Glomerular endothelial cell (primary cell): Measurements from ENCODE around the gene MDM2. TPM values are rescaled to one million over a fixed set of nuclear protein-coding genes. Genes with fewer than 3 reads are reported as not detected.
"Not testable (repeated sequence)": the region's sequence is repeated elsewhere in the genome, so short reads cannot be mapped to it uniquely, and the experiment has no call there.

Experiments
- DNase-seq: peaks from one replicate; pipeline ENCODE4 v3.0.0-alpha.2; 2011; ENCODE audit warnings: low read depth, low spot score; ENCODE audit errors: extremely low read depth
- total RNA-seq: library from RNA; depleted of rRNA; stranded (reverse); fragments of >200 nt; gene quantifications from 2 replicates; pipeline ENCODE4 v1.2.3, GENCODE V29; 2015

MDM2 gene
- total RNA-seq, 1 donor from 2014 or later = 197 TPM

DNA sequence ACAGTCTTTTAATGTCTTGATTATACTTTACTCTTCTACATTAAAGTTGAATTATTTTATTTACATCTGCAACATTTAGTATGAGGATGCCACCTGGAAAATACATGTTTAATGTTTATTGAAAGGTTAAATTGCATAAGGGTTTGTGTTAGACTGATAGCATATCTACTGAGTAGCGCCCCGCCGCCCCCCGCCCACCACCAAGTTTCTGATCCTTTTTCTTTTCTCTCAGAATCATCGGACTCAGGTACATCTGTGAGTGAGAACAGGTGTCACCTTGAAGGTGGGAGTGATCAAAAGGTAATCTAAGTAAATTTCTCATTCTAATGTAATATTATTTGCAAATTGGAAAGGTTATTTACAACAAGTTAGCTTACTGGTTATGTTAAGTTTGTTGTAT lies 16.2 kb downstream of the MDM2 start:
- DNase-seq = no peak

DNA sequence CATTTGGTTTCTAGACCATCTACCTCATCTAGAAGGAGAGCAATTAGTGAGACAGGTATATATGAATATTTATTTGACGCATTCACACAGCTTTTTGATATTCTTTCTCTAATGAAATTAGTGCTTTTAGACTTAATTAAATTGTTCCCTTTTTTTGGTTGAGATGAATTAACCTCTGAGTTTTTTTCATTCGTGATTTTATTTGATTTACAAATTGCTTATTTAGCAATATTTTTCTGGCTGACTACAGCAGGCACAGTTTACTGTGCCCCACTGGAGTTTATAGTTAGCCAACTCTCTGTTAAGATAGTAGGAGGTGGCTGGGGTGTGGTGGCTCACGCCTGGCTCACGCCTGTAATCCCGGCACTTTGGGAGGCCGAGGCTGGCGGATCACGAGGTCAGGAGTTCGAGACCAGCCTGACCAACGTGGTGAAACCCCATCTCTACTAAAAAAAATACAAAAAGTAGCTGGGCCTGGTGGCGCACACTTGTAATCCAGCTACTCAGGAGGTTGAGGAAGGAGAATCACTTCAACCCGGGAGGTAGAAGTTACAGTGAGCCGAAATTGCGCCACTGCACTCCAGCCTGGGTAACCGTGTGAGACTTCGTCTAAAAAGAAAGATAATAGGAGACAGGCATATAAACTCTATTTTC lies 16.7 kb downstream of the MDM2 start:
- no peak for DNase-seq

- no peak for DNase-seq
Observed at GRCh38 chr12:68825569-68826217, 17.7 kb downstream of the MDM2 start.

DNA sequence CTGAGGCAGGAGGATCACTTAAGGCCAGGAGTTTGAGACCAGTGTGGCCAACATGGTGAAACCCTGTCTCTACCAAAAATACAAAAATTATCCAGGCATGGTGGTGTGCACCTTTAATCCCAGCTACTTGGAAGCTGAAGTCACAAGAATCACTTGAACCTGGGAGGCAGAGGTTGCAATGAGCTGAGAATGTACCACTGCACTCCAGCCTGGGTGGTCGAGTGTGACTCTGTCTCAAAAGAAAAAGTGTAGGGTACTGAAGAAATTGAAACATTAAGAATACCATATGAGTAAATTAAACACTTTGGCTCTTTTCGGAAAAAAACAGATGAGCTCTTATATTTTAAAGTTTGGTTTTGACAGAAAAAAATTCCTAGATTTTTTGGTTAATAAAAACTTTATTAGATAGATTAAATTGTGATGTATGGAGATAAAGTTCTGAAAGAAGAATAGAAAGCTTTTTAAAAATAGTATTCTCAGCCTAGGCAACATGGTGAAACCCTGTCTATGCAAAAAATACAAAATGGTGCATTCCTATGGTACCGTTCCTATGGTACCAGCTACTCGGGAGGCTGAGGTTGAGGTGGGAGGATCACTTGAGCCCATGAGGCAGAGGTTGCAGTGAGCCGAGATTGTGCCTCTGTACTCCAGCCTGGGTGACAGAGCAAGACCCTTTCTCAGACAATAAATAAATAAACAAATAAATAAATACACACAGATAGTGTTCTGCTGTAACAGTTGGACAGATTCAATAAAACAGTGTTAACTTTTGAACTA lies 20.1 kb downstream of the MDM2 start:
- no peak for DNase-seq

GRCh38 chr12:68828672-68829068 lies 20.7 kb downstream of the MDM2 start:
- DNase-seq = no peak

GRCh38 chr12:68831272-68831671 lies 23.3 kb downstream of the MDM2 start:
- no peak for DNase-seq

- no peak for DNase-seq
Observed at GRCh38 chr12:68831751-68832503, 23.9 kb downstream of the MDM2 start.

GRCh38 chr12:68832504-68832867 lies 24.5 kb downstream of the MDM2 start:
- no peak for DNase-seq

GRCh38 chr12:68833508-68833907 lies 25.5 kb downstream of the MDM2 start:
- DNase-seq = no peak

DNA sequence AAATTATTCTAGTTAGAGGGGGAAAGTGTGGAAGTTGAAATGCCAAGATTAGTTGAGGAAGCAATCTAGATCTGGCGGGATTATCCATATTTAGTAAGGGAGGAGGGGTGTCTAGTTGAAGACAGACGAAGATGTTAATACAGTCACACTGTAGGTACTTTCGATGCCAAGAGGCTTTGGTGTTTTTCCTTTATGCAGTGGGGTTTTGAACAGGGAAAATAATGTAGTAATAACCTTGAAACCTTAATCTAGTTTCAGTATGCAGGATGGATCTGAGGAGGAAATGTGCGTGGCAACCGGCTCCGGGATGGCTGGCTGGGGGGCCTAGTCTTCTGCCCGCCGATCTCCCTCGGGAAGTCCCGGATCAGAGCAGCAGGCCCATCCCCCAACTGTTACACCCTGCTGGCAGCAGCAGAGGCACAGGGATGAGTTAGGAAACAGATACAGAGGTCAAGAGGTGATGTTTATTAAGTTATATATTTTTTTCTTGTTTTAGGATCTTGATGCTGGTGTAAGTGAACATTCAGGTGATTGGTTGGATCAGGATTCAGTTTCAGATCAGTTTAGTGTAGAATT lies 27.4 kb downstream of the MDM2 start:
- no peak for DNase-seq

DNA sequence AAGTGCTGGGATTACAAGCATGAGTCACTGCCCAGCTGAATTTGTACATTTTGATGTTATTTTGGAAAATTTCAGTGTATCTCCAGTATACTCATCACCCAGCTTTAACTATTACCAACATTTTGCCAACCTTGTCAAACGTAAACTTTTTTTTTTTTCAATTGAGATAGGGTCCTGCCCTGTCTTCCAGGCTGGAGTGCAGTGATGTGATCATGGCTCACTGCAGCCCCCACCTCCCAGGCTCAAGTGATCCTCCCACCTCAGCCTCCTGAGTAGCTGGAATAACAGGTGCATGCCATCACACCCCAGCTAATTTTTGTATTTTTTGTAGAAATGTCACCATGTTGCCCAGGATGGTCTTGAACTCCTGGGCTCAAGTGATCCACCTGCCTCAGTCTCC lies 29.2 kb downstream of the MDM2 start:
- DNase-seq = no peak

GRCh38 chr12:68838046-68838886 lies 30.3 kb downstream of the MDM2 start:
- no peak for DNase-seq

GRCh38 chr12:68839183-68840147 lies 31.5 kb downstream of the MDM2 start:
- DNase-seq = no peak

- not testable (repeated sequence) for DNase-seq
Observed at GRCh38 chr12:68841175-68841574, 33.2 kb downstream of the MDM2 start.

DNA sequence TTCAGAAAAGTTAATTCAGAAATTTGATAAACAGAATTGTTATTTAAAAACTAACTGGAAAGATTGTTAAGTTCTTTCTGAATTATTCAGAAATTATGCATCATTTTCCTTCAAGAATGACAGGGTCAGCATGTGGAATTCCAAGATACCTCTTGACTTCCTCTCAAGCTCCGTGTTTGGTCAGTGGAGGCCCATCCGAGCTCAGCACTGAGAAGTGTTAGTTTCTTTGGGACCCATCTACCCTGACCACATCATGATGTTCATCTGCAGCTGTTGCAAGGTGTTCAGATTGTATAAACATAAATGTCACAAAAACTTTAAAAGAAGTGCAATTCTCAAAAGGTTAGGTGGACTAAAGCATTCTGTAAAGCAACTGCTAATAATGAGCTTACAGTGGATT lies 33.7 kb downstream of the MDM2 start:
- DNase-seq = no peak

DNA sequence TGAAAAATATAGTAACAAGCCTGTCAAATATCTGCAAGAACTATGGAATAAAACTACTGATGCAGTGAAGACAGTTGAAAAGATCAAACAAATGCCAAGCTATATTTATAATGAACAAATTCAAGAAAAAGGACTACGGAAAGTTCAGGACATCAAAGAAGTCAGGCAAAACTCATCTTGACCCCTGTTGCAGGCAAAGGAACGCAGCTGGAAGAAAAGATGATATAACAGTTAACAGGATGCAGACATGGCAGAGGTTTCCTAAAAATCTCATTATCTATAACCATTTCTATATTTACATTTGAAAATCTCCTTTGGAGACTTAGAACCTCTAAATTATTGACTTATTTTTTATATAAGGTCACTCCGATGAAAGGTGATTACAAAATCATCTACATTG lies 34.1 kb downstream of the MDM2 start:
- no peak for DNase-seq

DNA sequence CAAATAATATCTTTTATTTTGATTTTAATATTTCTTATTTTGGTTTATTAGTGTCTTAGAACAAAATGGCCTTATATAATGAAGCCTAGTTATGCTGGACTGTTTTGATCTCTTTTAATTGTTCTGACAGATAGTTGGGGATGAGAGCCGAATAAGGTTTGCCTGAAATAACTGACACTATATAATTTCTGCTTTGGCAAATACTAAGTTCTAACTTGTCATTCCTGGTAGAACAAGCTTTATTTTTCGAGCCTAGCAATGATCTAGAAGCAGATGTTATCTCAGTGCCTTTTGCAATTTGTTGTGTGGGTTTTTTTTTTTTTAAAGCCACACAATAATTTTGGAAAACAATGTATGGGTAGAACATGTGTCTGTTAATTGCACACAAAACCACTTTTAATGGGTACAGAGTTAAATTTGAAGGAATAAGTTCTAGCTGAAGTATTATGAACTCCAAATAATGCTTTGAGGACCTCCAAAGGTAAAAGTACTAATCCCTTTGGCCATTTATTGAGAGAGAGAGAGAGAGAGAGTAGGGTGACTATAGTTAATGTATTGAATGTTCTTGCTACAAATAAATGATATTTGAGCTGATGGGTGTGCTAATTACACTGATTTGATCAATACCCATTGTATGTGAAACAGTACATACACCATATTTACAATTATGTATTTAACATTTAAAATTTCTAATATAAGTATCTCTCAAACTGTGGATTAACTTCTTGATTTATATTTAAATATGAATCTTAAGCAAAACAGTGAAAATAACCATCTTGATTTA lies 35.0 kb downstream of the MDM2 start:
- no peak for DNase-seq

DNA sequence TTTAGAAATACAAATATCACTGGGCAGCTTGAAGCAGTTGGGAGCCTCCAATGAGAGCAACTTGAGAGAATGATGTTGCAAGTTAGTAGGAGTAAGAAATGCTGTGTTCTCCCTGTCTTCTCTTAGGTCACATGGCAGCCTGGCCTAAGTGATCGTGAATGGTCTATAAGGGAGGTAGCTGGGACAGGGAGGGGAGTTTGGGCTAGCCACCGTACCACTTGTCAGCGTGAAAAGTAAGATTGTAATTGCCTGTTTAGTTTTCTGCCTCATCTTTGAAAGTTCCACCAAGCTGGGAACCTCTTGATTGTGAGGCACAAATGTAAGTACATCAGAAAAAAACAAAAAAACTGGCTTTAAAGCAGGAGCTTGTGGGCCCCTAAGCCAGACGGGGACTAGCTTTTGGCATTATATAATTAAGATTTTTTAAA lies 36.4 kb downstream of the MDM2 start:
- no peak for DNase-seq
